ENCODE measurements around the gene TMUB1.

DNA sequence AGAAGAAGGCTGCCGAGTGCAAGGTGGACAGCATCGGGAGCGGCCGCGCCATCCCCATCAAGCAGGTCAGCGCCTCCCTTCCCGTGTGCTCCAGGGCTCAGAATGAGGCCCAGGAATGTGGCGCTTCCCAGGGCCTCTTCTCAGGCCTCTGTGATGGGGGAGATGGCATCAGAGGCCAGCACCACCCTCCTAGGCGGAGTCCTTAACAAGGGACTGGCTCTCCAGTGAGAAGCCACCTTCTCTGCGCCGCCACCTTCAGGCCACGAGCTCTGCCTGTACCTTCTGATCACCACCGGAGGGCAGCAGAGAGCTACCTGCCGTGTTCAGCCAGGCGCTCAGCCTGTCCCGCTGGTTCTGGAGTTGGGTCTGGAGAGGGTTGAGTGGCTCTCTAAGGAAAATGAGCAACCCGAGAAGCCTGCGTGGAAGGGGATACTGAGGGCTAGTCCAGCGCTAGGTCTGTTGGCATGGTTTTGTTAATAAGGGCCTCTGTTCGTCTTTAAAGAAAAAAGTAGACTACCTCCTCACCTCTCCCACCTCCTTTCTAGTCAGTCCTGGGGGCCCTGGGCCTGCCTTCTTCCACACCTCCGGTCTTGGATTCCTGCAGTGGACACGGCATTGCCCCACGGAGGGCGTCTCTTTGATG is 40.6 kb upstream of the TMUB1 start:
- TF ChIP-seq GATA2 (IDR thresholded peaks at IDR 0.05; ENCODE audit: low read depth, low read length): no peak
- TF ChIP-seq GATA3 (IDR thresholded peaks at IDR 0.05; ENCODE audit: low read depth, low read length): no peak
